Measurements from ENCODE around the gene ARHGEF12.

- TF ChIP-seq CTCF (IDR thresholded peaks at IDR 0.05) (no peak), NFE2L2 (conservative IDR thresholded peaks at IDR 0.05; ENCODE audit: low read length) (no peak), CBX2 (IDR thresholded peaks at IDR 0.05; ENCODE audit: borderline replicate concordance, low read depth) (no peak), SMC3 (IDR thresholded peaks at IDR 0.05) (no peak), FOSB (CRISPR knock-in tag; IDR thresholded peaks at IDR 0.05) (no peak), POLR2A (IDR thresholded peaks at IDR 0.05; ENCODE audit: low read length) (no peak), HDAC2 (IDR thresholded peaks at IDR 0.05) (no peak), ZNF302 (CRISPR knock-in tag; IDR thresholded peaks at IDR 0.05) (no peak), RCOR1 (IDR thresholded peaks at IDR 0.05; ENCODE audit: low read depth, low read length) (no peak), KDM5A (IDR thresholded peaks at IDR 0.05) (no peak)
- TF ChIP-seq, protein P1, sequence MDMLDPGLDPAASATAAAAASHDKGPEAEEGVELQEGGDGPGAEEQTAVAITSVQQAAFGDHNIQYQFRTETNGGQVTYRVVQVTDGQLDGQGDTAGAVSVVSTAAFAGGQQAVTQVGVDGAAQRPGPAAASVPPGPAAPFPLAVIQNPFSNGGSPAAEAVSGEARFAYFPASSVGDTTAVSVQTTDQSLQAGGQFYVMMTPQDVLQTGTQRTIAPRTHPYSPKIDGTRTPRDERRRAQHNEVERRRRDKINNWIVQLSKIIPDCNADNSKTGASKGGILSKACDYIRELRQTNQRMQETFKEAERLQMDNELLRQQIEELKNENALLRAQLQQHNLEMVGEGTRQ (IDR thresholded peaks at IDR 0.05), result no peak
Measured at GRCh38 chr11:120385110-120385509, 48.9 kb downstream of the ARHGEF12 start.
